Right renal cortex interstitium (tissue), 3 donors: ENCODE data around the gene COMMD8. TPM values are rescaled to one million over a fixed set of nuclear protein-coding genes. Genes with fewer than 3 reads are reported as not detected.
A peak's percentile ranks its signal among the peaks of the same experiment; 100 is the strongest.

Source experiments
- DNase-seq, 3 donors: peaks; one replicate each; pipeline ENCODE4 v3.0.0-alpha.2; 2013; ENCODE audit warnings: low read depth in 3 of 3, low spot score in 2 of 3
- polyA plus RNA-seq, 3 donors: library from polyadenylated mRNA; unstranded; fragments of 120-200 nt; gene quantifications; one replicate each; pipeline ENCODE4 v1.2.1, GENCODE V29; 2013; ENCODE audit not compliant: insufficient read length in 3 of 3

Gene COMMD8
- polyA plus RNA-seq, 3 donors, result 42.7 to 47.5 (median 43.2) TPM

- DNase-seq, result no peak
Measured at GRCh38 chr4:47473141-47473750, 9.7 kb upstream of the COMMD8 start.

- DNase-seq, result no peak
Measured at GRCh38 chr4:47471591-47471990, 8.1 kb upstream of the COMMD8 start.

GRCh38 chr4:47471064-47471463 lies 7.6 kb upstream of the COMMD8 start:
- no peak for DNase-seq

GRCh38 chr4:47469951-47470350 lies 6.4 kb upstream of the COMMD8 start:
- no peak for DNase-seq

GRCh38 chr4:47468706-47469365 lies 5.3 kb upstream of the COMMD8 start:
- no peak for DNase-seq

GRCh38 chr4:47466056-47466785 lies 2.7 kb upstream of the COMMD8 start:
- DNase-seq, result no peak

- DNase-seq, result no peak
Measured at GRCh38 chr4:47465004-47465403, 1.5 kb upstream of the COMMD8 start.

- no peak for DNase-seq
Measured at GRCh38 chr4:47462799-47463234, 685 bp downstream of the COMMD8 start.

- DNase-seq, result no peak
Measured at GRCh38 chr4:47451657-47452056, 11.8 kb downstream of the COMMD8 start.

GRCh38 chr4:47444031-47444430 lies 19.5 kb downstream of the COMMD8 start:
- DNase-seq, result no peak

GRCh38 chr4:47442980-47443379 lies 20.5 kb downstream of the COMMD8 start:
- no peak for DNase-seq

GRCh38 chr4:47434931-47435330 lies 28.6 kb downstream of the COMMD8 start:
- DNase-seq, result no peak

- DNase-seq, result no peak
Measured at GRCh38 chr4:47432749-47433148, 30.8 kb downstream of the COMMD8 start.

GRCh38 chr4:47427935-47428334 lies 35.6 kb downstream of the COMMD8 start:
- DNase-seq, result no peak

GRCh38 chr4:47425628-47426027 lies 37.9 kb downstream of the COMMD8 start:
- no peak for DNase-seq

GRCh38 chr4:47419296-47419695 lies 44.2 kb downstream of the COMMD8 start:
- DNase-seq, result no peak

GRCh38 chr4:47418147-47418546 lies 45.4 kb downstream of the COMMD8 start:
- no peak for DNase-seq

- no peak for DNase-seq
Measured at GRCh38 chr4:47415719-47416118, 47.8 kb downstream of the COMMD8 start.

GRCh38 chr4:47413521-47413920 lies 50.0 kb downstream of the COMMD8 start:
- DNase-seq, result peak; percentile 10 to 46 (median 15)

- DNase-seq, result no peak
Measured at GRCh38 chr4:47410271-47410670, 53.2 kb downstream of the COMMD8 start.

- DNase-seq, result no peak
Measured at GRCh38 chr4:47406408-47406807, 57.1 kb downstream of the COMMD8 start.
